Measurements from ENCODE around the gene TGFBR2. TPM values are rescaled to one million over a fixed set of nuclear protein-coding genes. Genes with fewer than 3 reads are reported as not detected.

Gene TGFBR2
- total and polyA plus RNA-seq, 2 experiments from 2014 or later = 4.7 to 13.0 TPM

DNA sequence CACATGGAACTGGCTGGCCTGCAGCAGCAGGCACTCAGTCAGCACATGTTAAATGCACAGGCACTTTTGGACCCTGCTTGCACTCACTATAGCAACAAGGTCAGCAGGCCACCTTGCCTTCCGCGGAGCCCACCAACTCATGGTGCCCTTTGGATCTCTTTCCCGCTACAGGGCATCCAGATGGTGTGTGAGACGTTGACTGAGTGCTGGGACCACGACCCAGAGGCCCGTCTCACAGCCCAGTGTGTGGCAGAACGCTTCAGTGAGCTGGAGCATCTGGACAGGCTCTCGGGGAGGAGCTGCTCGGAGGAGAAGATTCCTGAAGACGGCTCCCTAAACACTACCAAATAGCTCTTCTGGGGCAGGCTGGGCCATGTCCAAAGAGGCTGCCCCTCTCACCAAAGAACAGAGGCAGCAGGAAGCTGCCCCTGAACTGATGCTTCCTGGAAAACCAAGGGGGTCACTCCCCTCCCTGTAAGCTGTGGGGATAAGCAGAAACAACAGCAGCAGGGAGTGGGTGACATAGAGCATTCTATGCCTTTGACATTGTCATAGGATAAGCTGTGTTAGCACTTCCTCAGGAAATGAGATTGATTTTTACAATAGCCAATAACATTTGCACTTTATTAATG, 85.0 kb downstream of the TGFBR2 start:
- Histone ChIP-seq H3K4me3 (no peak overlapping the region), H3F3A (replicated peaks; ENCODE audit: low read depth) (0 out of 2 replicates have a peak, but pooled peaks cover 5% of the 10 kb centered on the region), H3K36me3 (ENCODE audit: insufficient read depth) (peaks cover 8% of the 10 kb centered on the region; the same call in 1 of the 2 replicates), H3K4me1 (ENCODE audit: insufficient read depth) (peaks cover 36% of the 10 kb centered on the region), H3K4me2 (no peak overlapping the region), H3K27me3 (ENCODE audit: insufficient read depth) (no peaks in the 10 kb centered on the region), H4K20me1 (replicated peaks; ENCODE audit: insufficient read depth) (no peaks in the 10 kb centered on the region), H3K27ac (ENCODE audit: low read depth) (no peak overlapping the region), H3K79me2 (replicated peaks; ENCODE audit: insufficient read depth) (no peaks in the 10 kb centered on the region), H3K9me2 (ENCODE audit: insufficient read depth) (no peaks in the 10 kb centered on the region), H2AFZ (no peak overlapping the region)
- Mint-ChIP-seq H3K4me1 (peaks cover 46% of the 10 kb centered on the region), H3K27ac (no peak overlapping the region), H3K36me3 (ENCODE audit: low read depth) (peaks cover 54% of the 10 kb centered on the region), H3K4me3 (no peak overlapping the region), H3K27me3 (ENCODE audit: insufficient read depth, low read depth, poor library complexity) (peaks cover 5% of the 10 kb centered on the region), H3K9me3 (no peaks in the 10 kb centered on the region)
- DNase-seq (ENCODE audit: low spot score) (no peak), ATAC-seq (no peak)
- TF ChIP-seq, protein P1, sequence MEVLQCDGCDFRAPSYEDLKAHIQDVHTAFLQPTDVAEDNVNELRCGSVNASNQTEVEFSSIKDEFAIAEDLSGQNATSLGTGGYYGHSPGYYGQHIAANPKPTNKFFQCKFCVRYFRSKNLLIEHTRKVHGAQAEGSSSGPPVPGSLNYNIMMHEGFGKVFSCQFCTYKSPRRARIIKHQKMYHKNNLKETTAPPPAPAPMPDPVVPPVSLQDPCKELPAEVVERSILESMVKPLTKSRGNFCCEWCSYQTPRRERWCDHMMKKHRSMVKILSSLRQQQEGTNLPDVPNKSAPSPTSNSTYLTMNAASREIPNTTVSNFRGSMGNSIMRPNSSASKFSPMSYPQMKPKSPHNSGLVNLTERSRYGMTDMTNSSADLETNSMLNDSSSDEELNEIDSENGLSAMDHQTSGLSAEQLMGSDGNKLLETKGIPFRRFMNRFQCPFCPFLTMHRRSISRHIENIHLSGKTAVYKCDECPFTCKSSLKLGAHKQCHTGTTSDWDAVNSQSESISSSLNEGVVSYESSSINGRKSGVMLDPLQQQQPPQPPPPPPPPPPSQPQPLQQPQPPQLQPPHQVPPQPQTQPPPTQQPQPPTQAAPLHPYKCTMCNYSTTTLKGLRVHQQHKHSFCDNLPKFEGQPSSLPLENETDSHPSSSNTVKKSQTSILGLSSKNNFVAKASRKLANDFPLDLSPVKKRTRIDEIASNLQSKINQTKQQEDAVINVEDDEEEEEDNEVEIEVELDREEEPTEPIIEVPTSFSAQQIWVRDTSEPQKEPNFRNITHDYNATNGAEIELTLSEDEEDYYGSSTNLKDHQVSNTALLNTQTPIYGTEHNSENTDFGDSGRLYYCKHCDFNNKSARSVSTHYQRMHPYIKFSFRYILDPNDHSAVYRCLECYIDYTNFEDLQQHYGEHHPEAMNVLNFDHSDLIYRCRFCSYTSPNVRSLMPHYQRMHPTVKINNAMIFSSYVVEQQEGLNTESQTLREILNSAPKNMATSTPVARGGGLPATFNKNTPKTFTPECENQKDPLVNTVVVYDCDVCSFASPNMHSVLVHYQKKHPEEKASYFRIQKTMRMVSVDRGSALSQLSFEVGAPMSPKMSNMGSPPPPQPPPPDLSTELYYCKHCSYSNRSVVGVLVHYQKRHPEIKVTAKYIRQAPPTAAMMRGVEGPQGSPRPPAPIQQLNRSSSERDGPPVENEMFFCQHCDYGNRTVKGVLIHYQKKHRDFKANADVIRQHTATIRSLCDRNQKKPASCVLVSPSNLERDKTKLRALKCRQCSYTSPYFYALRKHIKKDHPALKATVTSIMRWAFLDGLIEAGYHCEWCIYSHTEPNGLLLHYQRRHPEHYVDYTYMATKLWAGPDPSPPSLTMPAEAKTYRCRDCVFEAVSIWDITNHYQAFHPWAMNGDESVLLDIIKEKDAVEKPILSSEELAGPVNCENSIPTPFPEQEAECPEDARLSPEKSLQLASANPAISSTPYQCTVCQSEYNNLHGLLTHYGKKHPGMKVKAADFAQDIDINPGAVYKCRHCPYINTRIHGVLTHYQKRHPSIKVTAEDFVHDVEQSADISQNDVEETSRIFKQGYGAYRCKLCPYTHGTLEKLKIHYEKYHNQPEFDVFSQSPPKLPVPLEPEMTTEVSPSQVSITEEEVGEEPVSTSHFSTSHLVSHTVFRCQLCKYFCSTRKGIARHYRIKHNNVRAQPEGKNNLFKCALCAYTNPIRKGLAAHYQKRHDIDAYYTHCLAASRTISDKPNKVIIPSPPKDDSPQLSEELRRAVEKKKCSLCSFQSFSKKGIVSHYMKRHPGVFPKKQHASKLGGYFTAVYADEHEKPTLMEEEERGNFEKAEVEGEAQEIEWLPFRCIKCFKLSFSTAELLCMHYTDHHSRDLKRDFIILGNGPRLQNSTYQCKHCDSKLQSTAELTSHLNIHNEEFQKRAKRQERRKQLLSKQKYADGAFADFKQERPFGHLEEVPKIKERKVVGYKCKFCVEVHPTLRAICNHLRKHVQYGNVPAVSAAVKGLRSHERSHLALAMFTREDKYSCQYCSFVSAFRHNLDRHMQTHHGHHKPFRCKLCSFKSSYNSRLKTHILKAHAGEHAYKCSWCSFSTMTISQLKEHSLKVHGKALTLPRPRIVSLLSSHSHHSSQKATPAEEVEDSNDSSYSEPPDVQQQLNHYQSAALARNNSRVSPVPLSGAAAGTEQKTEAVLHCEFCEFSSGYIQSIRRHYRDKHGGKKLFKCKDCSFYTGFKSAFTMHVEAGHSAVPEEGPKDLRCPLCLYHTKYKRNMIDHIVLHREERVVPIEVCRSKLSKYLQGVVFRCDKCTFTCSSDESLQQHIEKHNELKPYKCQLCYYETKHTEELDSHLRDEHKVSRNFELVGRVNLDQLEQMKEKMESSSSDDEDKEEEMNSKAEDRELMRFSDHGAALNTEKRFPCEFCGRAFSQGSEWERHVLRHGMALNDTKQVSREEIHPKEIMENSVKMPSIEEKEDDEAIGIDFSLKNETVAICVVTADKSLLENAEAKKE (CRISPR knock-in tag; IDR thresholded peaks at IDR 0.05) = no peak
- TF ChIP-seq, protein P2, sequence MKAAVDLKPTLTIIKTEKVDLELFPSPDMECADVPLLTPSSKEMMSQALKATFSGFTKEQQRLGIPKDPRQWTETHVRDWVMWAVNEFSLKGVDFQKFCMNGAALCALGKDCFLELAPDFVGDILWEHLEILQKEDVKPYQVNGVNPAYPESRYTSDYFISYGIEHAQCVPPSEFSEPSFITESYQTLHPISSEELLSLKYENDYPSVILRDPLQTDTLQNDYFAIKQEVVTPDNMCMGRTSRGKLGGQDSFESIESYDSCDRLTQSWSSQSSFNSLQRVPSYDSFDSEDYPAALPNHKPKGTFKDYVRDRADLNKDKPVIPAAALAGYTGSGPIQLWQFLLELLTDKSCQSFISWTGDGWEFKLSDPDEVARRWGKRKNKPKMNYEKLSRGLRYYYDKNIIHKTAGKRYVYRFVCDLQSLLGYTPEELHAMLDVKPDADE (IDR thresholded peaks at IDR 0.05) = no peak
- no peak for TF ChIP-seq STAT1 (IDR thresholded peaks at IDR 0.05; ENCODE audit: unreplicated experiment)
- no peak for TF ChIP-seq JUNB (IDR thresholded peaks at IDR 0.05; ENCODE audit: unreplicated experiment)
- TF ChIP-seq, protein P3, sequence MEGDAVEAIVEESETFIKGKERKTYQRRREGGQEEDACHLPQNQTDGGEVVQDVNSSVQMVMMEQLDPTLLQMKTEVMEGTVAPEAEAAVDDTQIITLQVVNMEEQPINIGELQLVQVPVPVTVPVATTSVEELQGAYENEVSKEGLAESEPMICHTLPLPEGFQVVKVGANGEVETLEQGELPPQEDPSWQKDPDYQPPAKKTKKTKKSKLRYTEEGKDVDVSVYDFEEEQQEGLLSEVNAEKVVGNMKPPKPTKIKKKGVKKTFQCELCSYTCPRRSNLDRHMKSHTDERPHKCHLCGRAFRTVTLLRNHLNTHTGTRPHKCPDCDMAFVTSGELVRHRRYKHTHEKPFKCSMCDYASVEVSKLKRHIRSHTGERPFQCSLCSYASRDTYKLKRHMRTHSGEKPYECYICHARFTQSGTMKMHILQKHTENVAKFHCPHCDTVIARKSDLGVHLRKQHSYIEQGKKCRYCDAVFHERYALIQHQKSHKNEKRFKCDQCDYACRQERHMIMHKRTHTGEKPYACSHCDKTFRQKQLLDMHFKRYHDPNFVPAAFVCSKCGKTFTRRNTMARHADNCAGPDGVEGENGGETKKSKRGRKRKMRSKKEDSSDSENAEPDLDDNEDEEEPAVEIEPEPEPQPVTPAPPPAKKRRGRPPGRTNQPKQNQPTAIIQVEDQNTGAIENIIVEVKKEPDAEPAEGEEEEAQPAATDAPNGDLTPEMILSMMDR (conservative IDR thresholded peaks at IDR 0.05; ENCODE audit: low read depth in 2 of 2) = no peak
- TF ChIP-seq, protein P4, sequence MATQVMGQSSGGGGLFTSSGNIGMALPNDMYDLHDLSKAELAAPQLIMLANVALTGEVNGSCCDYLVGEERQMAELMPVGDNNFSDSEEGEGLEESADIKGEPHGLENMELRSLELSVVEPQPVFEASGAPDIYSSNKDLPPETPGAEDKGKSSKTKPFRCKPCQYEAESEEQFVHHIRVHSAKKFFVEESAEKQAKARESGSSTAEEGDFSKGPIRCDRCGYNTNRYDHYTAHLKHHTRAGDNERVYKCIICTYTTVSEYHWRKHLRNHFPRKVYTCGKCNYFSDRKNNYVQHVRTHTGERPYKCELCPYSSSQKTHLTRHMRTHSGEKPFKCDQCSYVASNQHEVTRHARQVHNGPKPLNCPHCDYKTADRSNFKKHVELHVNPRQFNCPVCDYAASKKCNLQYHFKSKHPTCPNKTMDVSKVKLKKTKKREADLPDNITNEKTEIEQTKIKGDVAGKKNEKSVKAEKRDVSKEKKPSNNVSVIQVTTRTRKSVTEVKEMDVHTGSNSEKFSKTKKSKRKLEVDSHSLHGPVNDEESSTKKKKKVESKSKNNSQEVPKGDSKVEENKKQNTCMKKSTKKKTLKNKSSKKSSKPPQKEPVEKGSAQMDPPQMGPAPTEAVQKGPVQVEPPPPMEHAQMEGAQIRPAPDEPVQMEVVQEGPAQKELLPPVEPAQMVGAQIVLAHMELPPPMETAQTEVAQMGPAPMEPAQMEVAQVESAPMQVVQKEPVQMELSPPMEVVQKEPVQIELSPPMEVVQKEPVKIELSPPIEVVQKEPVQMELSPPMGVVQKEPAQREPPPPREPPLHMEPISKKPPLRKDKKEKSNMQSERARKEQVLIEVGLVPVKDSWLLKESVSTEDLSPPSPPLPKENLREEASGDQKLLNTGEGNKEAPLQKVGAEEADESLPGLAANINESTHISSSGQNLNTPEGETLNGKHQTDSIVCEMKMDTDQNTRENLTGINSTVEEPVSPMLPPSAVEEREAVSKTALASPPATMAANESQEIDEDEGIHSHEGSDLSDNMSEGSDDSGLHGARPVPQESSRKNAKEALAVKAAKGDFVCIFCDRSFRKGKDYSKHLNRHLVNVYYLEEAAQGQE (IDR thresholded peaks at IDR 0.05; ENCODE audit: unreplicated experiment) = no peak
- no peak for TF ChIP-seq EZH2phosphoT487 (IDR thresholded peaks at IDR 0.05; ENCODE audit: unreplicated experiment)
- no peak for TF ChIP-seq EZH2 (IDR thresholded peaks at IDR 0.05; ENCODE audit: low read depth, unreplicated experiment)
- TF ChIP-seq ZNF114 (CRISPR knock-in tag; IDR thresholded peaks at IDR 0.05) = no peak
- no peak for TF ChIP-seq CREB1 (CRISPR knock-in tag; IDR thresholded peaks at IDR 0.05; ENCODE audit: low read depth)
- TF ChIP-seq ZNF331 (CRISPR knock-in tag; IDR thresholded peaks at IDR 0.05; ENCODE audit: low read depth) = no peak
- no peak for TF ChIP-seq POLR2AphosphoS5 (IDR thresholded peaks at IDR 0.05; ENCODE audit: low read depth)
- no peak for TF ChIP-seq NANOG (IDR thresholded peaks at IDR 0.05; ENCODE audit: borderline replicate concordance)

Measured in GM23338 (cell line).